Spleen (tissue), 7 donors: ENCODE measurements around the gene POLG.

Experiments
- CTCF ChIP-seq, 11 experiments: fragments of 200-600 bp in 7 of 11; fragments of 450-650 bp in 4 of 11; sonication (generic) in 4 of 11; IDR thresholded peaks in 8 of 11; conservative IDR thresholded peaks in 3 of 11; 1 replicate in 7 of 11; 2 replicates in 4 of 11; pipeline versions ENCODE4 v1.4.0 to v1.8.0; 2016 to 2021; ENCODE audit warnings: antibody characterized with exemption in 11 of 11, inconsistent platforms in 4 of 11, mild to moderate bottlenecking in 1 of 11
- POLR2A ChIP-seq, 3 donors: fragments of 450-650 bp; IDR thresholded peaks; one replicate each; pipeline ENCODE4 v1.5.1; 2017; ENCODE audit warnings: antibody characterized with exemption in 3 of 3, mild to moderate bottlenecking in 1 of 3
- POLR2AphosphoS5 ChIP-seq, 3 donors: sonication (generic); formaldehyde crosslinking; IDR thresholded peaks; one replicate each; pipeline ENCODE4 v1.5.1; 2017; ENCODE audit warnings: antibody characterized with exemption in 3 of 3
- donor health status: DM: no; HTN: no; CAD: no; lungs with moderate emphysema.
- donor health status: DM: no; HTN: no; CAD: no.
- donor health status: DM: no; HTN: no; CAD: no.

- no peak for TF ChIP-seq POLR2A (IDR thresholded peaks at IDR 0.05)
- TF ChIP-seq POLR2AphosphoS5 (IDR thresholded peaks at IDR 0.05) = no peak
- TF ChIP-seq CTCF (IDR thresholded peaks at IDR 0.05 in 8 of 11, conservative IDR thresholded peaks at IDR 0.05 in 3 of 11) = no peak
These were observed 29.2 kb downstream of the POLG start for GRCh38 chr15:89305395-89305794.
